DND-41 (cell line): ENCODE data around the gene PPFIA2.
"Not testable (repeated sequence)": the region's sequence is repeated elsewhere in the genome, so short reads cannot be mapped to it uniquely, and the experiment has no call there.

Experiments used
- ATAC-seq: fragments of 200-7000 bp; cut with Tn5 transposase; 3 replicates; pipeline ENCODE4 v1.9.1; 2021; ENCODE audit warnings: low read depth; ENCODE audit not compliant: insufficient read depth
- DNase-seq: peaks from one replicate; pipeline ENCODE4 v3.0.0-alpha.2; 2020
- H2AFZ ChIP-seq: 2 replicates; pipeline ENCODE4 v1.6.0; 2012; ENCODE audit warnings: low read depth, low read length
- H3K27ac ChIP-seq: 2 replicates; pipeline ENCODE4 v1.5.1; 2012; ENCODE audit warnings: low read length, inconsistent platforms
- H3K27me3 ChIP-seq: fragments of 200-600 bp; sonication (generic); 2 replicates; pipeline ENCODE4 v1.6.0; 2012; ENCODE audit warnings: low read length, mild to moderate bottlenecking, inconsistent platforms; ENCODE audit not compliant: insufficient read depth, poor library complexity
- H3K36me3 ChIP-seq: 2 replicates; pipeline ENCODE4 v1.5.1; 2012; ENCODE audit warnings: low read length, inconsistent platforms; ENCODE audit not compliant: insufficient read depth
- H3K4me1 ChIP-seq: 2 replicates; pipeline ENCODE4 v1.5.1; 2012; ENCODE audit warnings: mild to moderate bottlenecking, low read length; ENCODE audit not compliant: insufficient read depth
- H3K4me2 ChIP-seq: 2 replicates; pipeline ENCODE4 v1.6.0; 2012; ENCODE audit warnings: mild to moderate bottlenecking, moderate library complexity, low read length, inconsistent platforms; ENCODE audit not compliant: insufficient read depth
- H3K4me3 ChIP-seq, 2 experiments: fragments of 200-600 bp in 1 of 2; shearing (Covaris generic) in 1 of 2; 2 replicates each; pipeline ENCODE4 v1.5.1; 2012 to 2016; ENCODE audit warnings: inconsistent platforms in 2 of 2, low read length in 2 of 2, mild to moderate bottlenecking in 2 of 2, low read depth in 1 of 2, moderate library complexity in 1 of 2
- H3K79me2 ChIP-seq: 2 replicates; pipeline ENCODE4 v1.6.0; 2012; ENCODE audit warnings: low read length, inconsistent platforms; ENCODE audit not compliant: insufficient read depth
- H3K9ac ChIP-seq: 2 replicates; pipeline ENCODE4 v1.6.0; 2012; ENCODE audit warnings: low read depth, mild to moderate bottlenecking, inconsistent platforms, low read length, moderate library complexity
- H3K9me3 ChIP-seq: 2 replicates; pipeline ENCODE4 v1.5.1; 2012; ENCODE audit warnings: low read length, moderate library complexity, mild to moderate bottlenecking, inconsistent platforms; ENCODE audit not compliant: insufficient read depth, severe bottlenecking
- H4K20me1 ChIP-seq: 2 replicates; pipeline ENCODE4 v1.6.0; 2012; ENCODE audit warnings: low read length; ENCODE audit not compliant: insufficient read depth
- CTCF ChIP-seq: IDR thresholded peaks from 2 replicates; pipeline ENCODE4 v1.5.1; 2012; ENCODE audit warnings: borderline replicate concordance, low read length, moderate library complexity, mild to moderate bottlenecking; ENCODE audit not compliant: poor library complexity, severe bottlenecking; ENCODE audit errors: extremely low read depth
- EZH2 ChIP-seq: IDR thresholded peaks from 3 replicates; pipeline ENCODE4 v1.6.1; 2012; ENCODE audit warnings: borderline replicate concordance, low read depth, mild to moderate bottlenecking, moderate library complexity, low read length, inconsistent platforms; ENCODE audit not compliant: severe bottlenecking

The PPFIA2 gene

DNA sequence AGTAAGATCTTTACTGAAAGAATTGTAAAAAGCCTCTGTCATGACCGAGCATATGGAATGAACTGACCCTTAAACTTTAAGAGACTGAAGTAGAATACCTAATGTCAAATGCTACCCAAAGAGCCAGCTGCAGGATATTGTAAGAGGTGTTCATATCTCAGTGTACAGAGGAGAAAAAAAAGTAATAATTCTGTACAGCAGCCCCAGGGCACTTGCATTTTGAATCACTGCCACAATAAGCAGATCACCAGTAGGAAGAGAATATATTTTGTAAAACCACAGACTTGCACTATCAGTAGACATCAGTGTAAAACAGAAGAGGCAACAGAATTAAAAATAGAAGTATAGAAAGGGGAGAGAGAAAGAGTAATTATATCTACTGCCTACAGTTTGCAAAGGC is 162.6 kb downstream of the PPFIA2 start:
- Histone ChIP-seq H3K4me1 (no peaks in the 10 kb centered on the region), H3K9ac (no peak overlapping the region), H3K4me2 (no peak overlapping the region), H3K27ac (no peak overlapping the region), H3K27me3 (no peaks in the 10 kb centered on the region), H3K4me3 (no peak overlapping the region), H4K20me1 (no peaks in the 10 kb centered on the region), H2AFZ (no peak overlapping the region), H3K9me3 (no peaks in the 10 kb centered on the region), H3K79me2 (no peaks in the 10 kb centered on the region), H3K36me3 (no peaks in the 10 kb centered on the region)
- DNase-seq = no peak
- no peak for ATAC-seq
- TF ChIP-seq CTCF = no peak
- TF ChIP-seq EZH2 = no peak

DNA sequence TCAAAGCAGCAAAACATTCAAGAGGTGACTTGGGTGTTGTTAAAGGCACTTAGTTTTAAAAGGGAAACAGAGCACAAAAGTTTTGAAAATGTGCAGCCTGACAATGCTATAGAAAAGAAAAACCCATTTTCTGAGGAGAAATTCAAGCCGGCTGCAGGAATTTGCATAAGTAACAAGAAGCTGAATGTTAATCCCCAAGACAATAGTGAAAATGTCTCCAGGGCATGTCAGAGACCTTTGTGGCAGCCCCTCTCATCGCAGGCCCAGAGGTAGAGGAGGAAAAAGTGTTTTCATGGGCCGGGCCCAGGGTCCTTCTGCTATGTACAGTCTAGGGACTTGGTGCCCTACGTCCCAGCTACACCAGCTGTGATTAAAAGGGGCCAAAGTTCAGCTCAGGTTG is 167.9 kb downstream of the PPFIA2 start:
- H2AFZ ChIP-seq = no peak overlapping the region
- TF ChIP-seq EZH2 (no peak), CTCF (no peak)
- no peaks in the 10 kb centered on the region for H3K79me2 ChIP-seq
- no peak overlapping the region for H3K4me3 ChIP-seq
- H3K27ac ChIP-seq = no peak overlapping the region
- H3K9me3 ChIP-seq = no peaks in the 10 kb centered on the region
- H3K4me1 ChIP-seq = no peaks in the 10 kb centered on the region
- no peak overlapping the region for H3K4me2 ChIP-seq
- no peaks in the 10 kb centered on the region for H3K36me3 ChIP-seq
- ATAC-seq (no peak), DNase-seq (no peak)
- H3K9ac ChIP-seq = no peak overlapping the region
- H3K27me3 ChIP-seq = no peaks in the 10 kb centered on the region
- H4K20me1 ChIP-seq = no peaks in the 10 kb centered on the region

GRCh38 chr12:81590703-81591102 is 168.4 kb downstream of the PPFIA2 start:
- H3K36me3 ChIP-seq, H3K79me2 ChIP-seq, H3K27ac ChIP-seq, H3K4me2 ChIP-seq, ATAC-seq, H3K4me3 ChIP-seq, H3K27me3 ChIP-seq, H3K4me1 ChIP-seq, H3K9me3 ChIP-seq, DNase-seq, H4K20me1 ChIP-seq, H2AFZ ChIP-seq, H3K9ac ChIP-seq: not testable (repeated sequence)

DNA sequence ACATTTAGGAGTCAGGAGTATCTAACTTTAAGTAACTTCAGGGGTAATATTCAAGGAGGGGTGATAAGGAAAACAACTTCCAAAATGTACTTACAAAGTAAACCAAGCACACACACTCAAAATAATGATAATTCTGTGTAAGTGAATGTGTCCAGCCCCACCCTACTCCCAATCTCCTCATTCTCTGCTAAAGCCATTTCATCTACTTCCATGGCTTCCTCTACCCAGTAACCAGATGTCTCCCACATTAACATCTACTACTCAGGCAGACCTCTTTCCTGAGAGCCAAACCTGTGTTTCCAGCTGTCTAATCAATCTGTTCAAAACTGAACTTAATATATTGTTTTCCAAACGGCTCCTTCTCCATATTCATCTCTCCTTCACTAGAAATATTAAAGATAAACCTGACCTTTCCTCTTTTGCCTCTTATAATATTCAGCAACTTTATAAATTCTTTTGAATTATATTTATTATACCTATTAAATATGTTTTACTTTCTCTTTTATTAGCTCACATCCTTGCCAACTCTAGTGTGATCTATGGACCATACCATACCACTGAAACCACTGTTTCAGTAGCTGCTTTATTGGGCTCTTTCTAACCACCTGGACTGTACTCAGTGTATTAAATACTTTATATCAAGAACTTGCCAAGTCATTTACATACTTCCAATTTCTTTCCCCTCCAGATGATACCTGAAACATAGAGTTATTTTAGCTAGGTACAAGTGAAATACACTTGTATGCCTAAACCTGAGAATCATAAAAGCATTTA is 170.7 kb downstream of the PPFIA2 start:
- Histone ChIP-seq H3K36me3 (no peaks in the 10 kb centered on the region), H3K9ac (no peak overlapping the region), H3K9me3 (no peaks in the 10 kb centered on the region), H3K4me2 (no peak overlapping the region), H3K27me3 (no peaks in the 10 kb centered on the region), H3K4me1 (no peaks in the 10 kb centered on the region), H3K79me2 (no peaks in the 10 kb centered on the region), H3K27ac (no peak overlapping the region), H2AFZ (no peak overlapping the region), H3K4me3 (no peak overlapping the region), H4K20me1 (no peaks in the 10 kb centered on the region)
- DNase-seq (no peak), ATAC-seq (no peak)
- TF ChIP-seq EZH2 (no peak), CTCF (no peak)
